Measurements from ENCODE around the gene HDAC7. TPM values are rescaled to one million over a fixed set of nuclear protein-coding genes. Genes with fewer than 3 reads are reported as not detected.

The HDAC7 gene
- total RNA-seq, 4 donors from 2014 or later, result 55.9 to 96.5 (median 59.4) TPM

DNA sequence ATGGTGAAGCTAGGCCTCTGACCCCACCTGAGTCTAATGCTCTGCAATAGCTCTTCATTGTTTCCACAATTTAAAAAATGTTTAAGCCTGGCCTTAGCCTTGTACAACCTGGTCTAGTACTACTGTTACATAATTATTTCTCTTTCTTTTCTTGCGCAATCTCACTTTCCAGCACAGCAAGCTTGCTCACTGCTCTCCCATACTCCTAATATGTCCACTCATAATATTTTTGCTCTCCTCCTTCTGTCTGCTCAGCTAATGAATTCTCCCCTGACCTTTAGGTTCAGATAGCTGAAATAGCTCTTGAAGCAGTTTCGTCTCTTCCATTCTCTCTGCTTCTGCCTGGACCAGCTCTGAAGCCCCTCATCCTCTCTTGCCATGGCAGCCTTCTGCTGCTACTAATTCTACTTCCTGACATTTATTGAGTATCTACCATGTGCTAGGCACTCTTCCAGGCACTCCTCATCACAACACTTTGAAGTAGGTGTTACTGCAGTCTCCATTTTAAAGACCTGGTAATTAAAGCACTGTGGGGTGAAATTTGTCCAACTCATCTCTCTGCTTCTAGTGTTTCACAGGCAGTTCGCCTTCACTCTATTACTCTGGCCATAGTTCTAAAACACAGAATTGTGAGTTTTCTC, 49.5 kb downstream of the HDAC7 start:
- no peak overlapping the region for H3K4me3 ChIP-seq
- no peaks in the 10 kb centered on the region for H3K9me3 ChIP-seq
- WGBS, 2 donors (ENCODE audit: low coverage in 1 of 2), result 71 to 83% methylated on average over 3 of the region's 3 CpGs
- H3K4me1 ChIP-seq, result peaks cover 0 to 39% (median 11%) of the 10 kb centered on the region in 3 donors
- TF ChIP-seq EP300 (IDR thresholded peaks at IDR 0.05) (no peak), POLR2A (IDR thresholded peaks at IDR 0.05) (no peak), POLR2AphosphoS5 (IDR thresholded peaks at IDR 0.05) (peak; percentile 75)
- TF ChIP-seq, protein P1, sequence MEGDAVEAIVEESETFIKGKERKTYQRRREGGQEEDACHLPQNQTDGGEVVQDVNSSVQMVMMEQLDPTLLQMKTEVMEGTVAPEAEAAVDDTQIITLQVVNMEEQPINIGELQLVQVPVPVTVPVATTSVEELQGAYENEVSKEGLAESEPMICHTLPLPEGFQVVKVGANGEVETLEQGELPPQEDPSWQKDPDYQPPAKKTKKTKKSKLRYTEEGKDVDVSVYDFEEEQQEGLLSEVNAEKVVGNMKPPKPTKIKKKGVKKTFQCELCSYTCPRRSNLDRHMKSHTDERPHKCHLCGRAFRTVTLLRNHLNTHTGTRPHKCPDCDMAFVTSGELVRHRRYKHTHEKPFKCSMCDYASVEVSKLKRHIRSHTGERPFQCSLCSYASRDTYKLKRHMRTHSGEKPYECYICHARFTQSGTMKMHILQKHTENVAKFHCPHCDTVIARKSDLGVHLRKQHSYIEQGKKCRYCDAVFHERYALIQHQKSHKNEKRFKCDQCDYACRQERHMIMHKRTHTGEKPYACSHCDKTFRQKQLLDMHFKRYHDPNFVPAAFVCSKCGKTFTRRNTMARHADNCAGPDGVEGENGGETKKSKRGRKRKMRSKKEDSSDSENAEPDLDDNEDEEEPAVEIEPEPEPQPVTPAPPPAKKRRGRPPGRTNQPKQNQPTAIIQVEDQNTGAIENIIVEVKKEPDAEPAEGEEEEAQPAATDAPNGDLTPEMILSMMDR (IDR thresholded peaks at IDR 0.05), result no peak
- peaks cover 10% of the 10 kb centered on the region for H3K27me3 ChIP-seq
- no peaks in the 10 kb centered on the region for H3K36me3 ChIP-seq
- ATAC-seq, result peak; percentile 62
- peak overlapping the region; percentile 26 to 52 (median 40) for H3K27ac ChIP-seq

DNA sequence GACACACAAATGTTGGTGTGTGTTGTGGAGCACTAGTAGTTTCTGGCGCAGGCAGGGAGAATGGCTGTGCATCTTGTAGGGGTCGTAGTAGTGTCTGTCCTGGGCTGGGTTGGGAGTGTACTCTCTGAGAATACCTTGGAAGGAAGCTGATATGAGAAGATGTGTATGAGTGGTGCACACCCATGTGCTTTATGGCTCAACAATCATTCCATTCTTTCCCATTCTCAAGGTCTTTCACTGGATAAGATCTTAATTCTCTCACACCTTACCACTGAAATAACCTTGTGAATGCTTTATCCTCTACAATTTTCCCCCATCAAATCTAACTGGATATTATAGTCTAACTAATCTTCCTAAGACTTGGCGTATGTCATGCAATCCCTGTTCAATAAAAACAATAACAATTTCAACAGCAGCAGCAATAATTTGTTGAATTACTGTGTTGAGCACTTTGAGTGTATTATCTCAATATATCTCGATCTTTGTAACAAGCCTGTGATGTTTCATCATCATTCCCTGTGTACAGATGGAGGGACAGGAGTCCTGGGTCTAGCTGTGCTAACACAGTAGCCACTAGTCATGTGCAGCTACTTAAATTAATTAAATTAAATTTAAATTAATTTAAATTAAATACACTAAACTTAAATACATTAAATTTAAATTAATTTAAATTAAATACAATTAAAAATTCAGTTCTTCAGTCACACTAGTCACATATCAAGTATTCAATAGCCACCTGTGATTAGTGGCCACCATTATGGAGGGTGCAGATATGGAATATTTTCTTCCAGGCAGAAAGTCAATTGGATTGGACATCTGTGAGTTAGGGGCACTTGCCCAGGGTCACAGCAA, 50.2 kb downstream of the HDAC7 start:
- Histone ChIP-seq H3K4me1 (peaks cover 0 to 31% (median 7%) of the 10 kb centered on the region in 3 donors), H3K36me3 (no peaks in the 10 kb centered on the region), H3K4me3 (no peak overlapping the region), H3K27me3 (peaks cover 10% of the 10 kb centered on the region), H3K9me3 (no peaks in the 10 kb centered on the region), H3K27ac (peak overlapping the region in 2 of 4 donors; percentile 38 to 52)
- TF ChIP-seq POLR2A (IDR thresholded peaks at IDR 0.05) (no peak), POLR2AphosphoS5 (IDR thresholded peaks at IDR 0.05) (no peak), EP300 (IDR thresholded peaks at IDR 0.05) (no peak)
- TF ChIP-seq, protein P1 (IDR thresholded peaks at IDR 0.05), result no peak
- WGBS, 2 donors (ENCODE audit: low coverage in 1 of 2), result 87 to 90% methylated on average over 3 to 4 of the region's 4 CpGs
- no peak for ATAC-seq

DNA sequence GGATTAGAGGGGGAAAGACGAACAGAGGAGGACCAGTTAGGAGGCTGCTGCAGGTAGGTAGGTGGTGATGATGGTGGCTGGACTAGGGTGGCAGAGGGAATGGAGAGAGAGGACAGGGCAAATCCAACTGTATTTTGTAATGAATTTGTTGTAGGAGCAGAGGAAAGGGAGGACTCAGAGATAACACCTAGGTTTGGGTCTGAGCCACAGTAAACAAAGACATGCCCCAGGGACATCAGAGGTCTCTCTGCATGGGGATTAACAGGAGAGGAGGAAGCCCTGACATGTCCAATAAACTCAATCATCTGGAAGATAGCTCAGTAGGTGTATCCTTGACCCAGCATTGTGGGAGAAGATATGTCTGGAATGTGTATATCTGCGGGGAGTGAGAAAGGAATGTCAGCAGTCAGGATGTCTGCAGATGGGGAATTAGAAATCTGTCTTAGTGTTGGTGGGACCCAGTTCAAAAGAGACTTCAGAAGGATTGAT, 51.3 kb downstream of the HDAC7 start:
- 39 to 41% methylated on average over 2 of the region's 2 CpGs for WGBS, 2 donors (ENCODE audit: low coverage in 1 of 2)
- ATAC-seq, result no peak
- H3K27ac ChIP-seq, result no peak overlapping the region

DNA sequence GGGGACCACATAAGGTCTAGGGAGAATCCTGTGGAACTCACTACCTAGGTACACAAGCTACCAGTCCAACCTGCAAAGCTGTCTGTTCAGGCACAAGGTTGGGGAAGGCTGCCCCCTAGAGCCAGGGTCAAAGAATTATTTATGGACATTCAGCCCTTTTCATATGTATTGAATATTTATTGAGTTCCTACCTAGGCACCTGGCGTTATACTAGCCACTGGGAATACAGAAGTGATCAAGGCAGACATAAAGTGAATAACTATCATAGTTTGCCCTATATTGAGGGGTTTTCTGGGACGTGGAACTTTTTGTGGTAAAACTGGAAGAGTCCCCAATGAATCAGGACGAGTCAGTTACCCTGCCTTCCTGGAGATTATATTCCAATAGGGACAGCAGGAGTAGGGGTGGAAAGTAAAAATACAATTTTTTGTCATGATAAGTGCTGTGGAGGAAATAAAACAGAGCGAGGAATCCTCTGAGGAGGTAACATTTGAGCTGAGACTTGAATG, 52.4 kb downstream of the HDAC7 start:
- Histone ChIP-seq H3K4me3 (no peak overlapping the region), H3K4me1 (peaks cover 0 to 15% (median 0%) of the 10 kb centered on the region in 3 donors), H3K27me3 (peaks cover 10% of the 10 kb centered on the region), H3K9me3 (no peaks in the 10 kb centered on the region), H3K27ac (no peak overlapping the region), H3K36me3 (no peaks in the 10 kb centered on the region)
- no peak for ATAC-seq
- WGBS, 2 donors (ENCODE audit: low coverage in 1 of 2), result 30 to 57% methylated on average over 3 to 4 of the region's 4 CpGs
- TF ChIP-seq POLR2AphosphoS5 (IDR thresholded peaks at IDR 0.05), result no peak
- TF ChIP-seq, protein P1 (IDR thresholded peaks at IDR 0.05), result peak; percentile 48 to 68 (median 50)

More for the DNA sequence above, 51.3 kb downstream of the HDAC7 start:
- Histone ChIP-seq H3K4me3 (no peak overlapping the region), H3K36me3 (no peaks in the 10 kb centered on the region), H3K4me1 (peaks cover 0 to 21% (median 0%) of the 10 kb centered on the region in 3 donors), H3K27me3 (peaks cover 10% of the 10 kb centered on the region), H3K9me3 (no peaks in the 10 kb centered on the region)
- TF ChIP-seq POLR2AphosphoS5 (IDR thresholded peaks at IDR 0.05) (no peak), EP300 (IDR thresholded peaks at IDR 0.05) (no peak), POLR2A (IDR thresholded peaks at IDR 0.05) (no peak)
- TF ChIP-seq, protein P1 (IDR thresholded peaks at IDR 0.05), result no peak
